Measurements from ENCODE around the gene ADARB2.

DNA sequence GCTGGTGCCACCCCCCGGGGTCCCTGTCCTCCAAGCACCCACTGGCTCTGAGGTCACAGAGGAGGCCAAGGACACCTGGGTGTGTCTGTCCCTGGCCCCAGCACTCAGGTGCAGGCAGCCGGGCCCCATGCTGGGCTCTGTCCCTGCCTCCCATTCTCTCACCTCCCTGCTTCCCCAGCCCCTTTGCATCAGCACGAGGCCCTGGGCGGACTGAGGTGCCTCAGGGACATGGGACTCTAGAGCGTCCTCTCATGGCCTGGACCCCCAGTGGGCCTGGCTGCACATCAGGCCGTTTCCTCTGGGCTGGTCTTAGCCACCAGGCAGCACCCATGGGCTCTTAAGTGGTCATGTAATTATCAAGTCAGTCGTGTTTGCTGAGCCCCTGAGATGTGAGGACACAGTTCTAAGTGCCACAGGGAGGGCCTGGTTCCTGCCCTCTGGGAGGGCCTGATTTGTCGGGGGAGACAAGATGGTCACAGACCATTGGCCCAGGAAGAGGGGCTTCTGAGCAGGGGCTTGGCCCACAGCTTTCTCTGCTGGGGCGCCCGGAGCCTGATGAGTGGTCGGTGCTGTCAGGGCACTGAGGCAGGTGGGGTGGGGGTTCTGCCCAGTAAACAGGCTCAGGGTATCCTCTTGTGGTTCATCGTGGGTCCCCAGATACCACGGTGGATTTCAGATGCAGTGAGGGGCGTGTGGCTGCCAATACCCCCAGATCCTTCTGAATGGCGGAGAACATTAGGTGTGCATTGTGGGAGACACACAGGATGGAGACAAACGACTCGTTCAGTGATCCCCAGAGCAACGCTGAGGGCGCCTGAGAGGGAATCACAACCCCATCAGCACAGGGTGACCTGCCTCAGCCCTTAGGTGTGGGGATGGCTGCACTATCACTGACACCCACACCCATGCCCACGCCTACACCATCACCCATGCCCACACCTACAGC lies 528.7 kb downstream of the ADARB2 start:
- TF ChIP-seq POU2F2 (IDR thresholded peaks at IDR 0.05; ENCODE audit: low read depth, low read length): no peak
- TF ChIP-seq TAF1 (IDR thresholded peaks at IDR 0.05; ENCODE audit: low read depth, low read length): no peak
